ENCODE data around the gene ZSCAN20.
"Not testable (repeated sequence)": the region's sequence is repeated elsewhere in the genome, so short reads cannot be mapped to it uniquely, and the experiment has no call there.

ZSCAN20 gene

DNA sequence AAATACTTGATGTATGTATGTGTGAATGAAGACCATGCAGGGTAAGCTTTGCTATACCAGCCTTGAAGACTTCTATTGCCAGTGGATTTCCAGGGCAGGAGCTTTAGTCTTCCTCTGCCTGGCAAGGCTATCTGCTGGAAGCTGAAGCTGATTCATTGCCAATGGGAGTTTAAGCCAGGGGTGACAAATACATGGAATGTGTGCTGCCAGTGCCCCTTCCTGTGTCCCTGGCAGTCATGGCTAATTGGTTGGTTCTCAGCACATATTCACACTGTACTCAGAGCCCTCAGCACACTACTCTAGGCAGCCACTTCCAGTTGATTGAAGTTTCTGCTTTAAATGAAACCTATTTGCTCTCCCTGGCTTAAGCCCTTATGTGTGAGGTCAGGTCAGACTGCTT, 1.5 kb downstream of the ZSCAN20 start:
- DNase-seq (ENCODE audit: insufficient read length, low spot score) = no peak
- FAIRE-seq = no peak

GRCh38 chr1:33477451-33477850, 5.0 kb downstream of the ZSCAN20 start:
- no peak for DNase-seq (ENCODE audit: insufficient read length, low spot score)
- FAIRE-seq = no peak

GRCh38 chr1:33482412-33482811, 10.0 kb downstream of the ZSCAN20 start:
- peak; percentile 65 for FAIRE-seq
- no peak for DNase-seq (ENCODE audit: insufficient read length, low spot score)

DNA sequence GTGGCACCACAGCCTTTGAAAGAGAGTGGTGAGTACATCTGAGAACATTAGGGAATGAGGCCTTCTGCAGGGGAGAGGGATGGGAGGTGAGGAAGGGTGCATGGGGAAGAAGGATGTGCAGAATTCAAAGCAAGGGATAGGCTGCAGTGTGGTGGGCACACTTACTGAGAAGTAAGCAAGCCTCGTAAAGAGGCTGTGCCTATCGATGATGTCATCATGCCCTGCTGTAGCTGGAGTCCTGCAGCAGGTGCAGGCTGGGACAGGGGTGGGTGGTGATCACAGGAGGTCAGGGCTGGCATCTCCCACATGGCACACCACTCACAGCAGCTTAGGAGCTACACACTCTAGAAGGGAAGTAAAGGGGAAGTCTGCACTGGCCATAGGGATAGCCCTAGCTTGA, 16.2 kb downstream of the ZSCAN20 start:
- no peak for DNase-seq (ENCODE audit: insufficient read length, low spot score)
- FAIRE-seq = no peak

DNA sequence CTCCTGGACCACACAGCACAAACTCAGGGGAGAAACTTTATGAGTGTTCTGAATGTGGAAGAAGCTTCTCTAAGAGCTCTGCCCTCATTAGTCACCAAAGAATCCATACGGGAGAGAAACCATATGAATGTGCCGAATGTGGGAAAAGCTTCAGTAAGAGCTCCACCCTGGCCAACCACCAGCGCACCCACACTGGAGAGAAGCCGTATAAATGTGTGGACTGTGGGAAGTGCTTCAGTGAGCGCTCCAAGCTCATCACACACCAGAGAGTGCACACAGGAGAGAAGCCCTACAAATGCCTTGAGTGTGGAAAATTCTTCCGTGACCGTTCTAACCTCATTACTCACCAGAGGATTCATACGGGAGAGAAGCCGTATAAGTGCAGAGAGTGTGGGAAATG, 22.5 kb downstream of the ZSCAN20 start:
- DNase-seq (ENCODE audit: insufficient read length, low spot score) (no peak), FAIRE-seq (no peak)

GRCh38 chr1:33497410-33497809, 25.0 kb downstream of the ZSCAN20 start:
- FAIRE-seq = no peak

DNA sequence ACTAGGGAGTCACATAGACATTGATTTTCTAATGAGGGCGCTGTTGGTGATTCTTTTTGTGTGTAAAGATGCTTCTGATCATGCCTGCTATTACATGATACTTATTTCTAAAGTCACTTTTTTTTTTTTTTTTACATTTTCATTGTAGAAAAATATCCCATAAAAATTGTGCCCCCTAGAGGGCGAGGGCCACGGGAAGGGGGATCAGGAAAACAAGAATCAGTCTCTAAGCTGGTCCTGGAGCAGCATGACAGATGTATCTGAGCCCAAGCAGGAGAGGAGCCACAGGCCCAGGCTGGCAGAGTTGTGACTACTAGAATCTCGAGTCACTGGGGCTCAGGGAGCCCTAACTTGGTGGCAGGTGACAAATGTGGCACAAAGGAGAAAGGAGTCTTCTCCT, 28.1 kb downstream of the ZSCAN20 start:
- DNase-seq (ENCODE audit: insufficient read length, low spot score) = no peak

More at GRCh38 chr1:33497410-33497809, 25.0 kb downstream of the ZSCAN20 start:
- DNase-seq (ENCODE audit: insufficient read length, low spot score) = no peak

DNA sequence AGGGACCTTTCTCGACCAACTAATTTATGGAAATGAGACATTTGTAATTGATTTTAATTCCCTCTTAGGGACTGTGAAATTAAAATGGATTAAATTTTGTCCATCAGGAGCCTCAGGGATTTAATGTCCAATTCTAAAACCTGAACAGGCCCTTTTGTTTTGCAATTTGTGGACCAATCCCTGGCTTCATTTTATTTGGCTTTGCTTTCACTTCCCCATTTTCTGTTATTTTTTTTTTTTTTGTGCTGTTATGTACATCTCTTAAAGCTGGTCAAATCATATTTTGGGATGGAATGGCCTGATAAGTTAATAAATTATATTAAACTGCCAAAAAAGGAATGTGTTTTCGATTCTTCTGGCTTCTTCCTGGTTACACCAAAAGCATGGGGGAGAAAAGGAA, 28.9 kb downstream of the ZSCAN20 start:
- FAIRE-seq (no peak), DNase-seq (ENCODE audit: insufficient read length, low spot score) (no peak)

More for the DNA sequence above, 28.1 kb downstream of the ZSCAN20 start:
- no peak for FAIRE-seq

GRCh38 chr1:33501774-33502173, 29.3 kb downstream of the ZSCAN20 start:
- DNase-seq (ENCODE audit: insufficient read length, low spot score) = no peak

GRCh38 chr1:33502726-33503125, 30.3 kb downstream of the ZSCAN20 start:
- DNase-seq (ENCODE audit: insufficient read length, low spot score) = no peak
- no peak for FAIRE-seq

More at GRCh38 chr1:33501774-33502173, 29.3 kb downstream of the ZSCAN20 start:
- FAIRE-seq = no peak

- FAIRE-seq = no peak
- no peak for DNase-seq (ENCODE audit: insufficient read length, low spot score)
Observed at GRCh38 chr1:33503506-33503905, 31.1 kb downstream of the ZSCAN20 start.

DNA sequence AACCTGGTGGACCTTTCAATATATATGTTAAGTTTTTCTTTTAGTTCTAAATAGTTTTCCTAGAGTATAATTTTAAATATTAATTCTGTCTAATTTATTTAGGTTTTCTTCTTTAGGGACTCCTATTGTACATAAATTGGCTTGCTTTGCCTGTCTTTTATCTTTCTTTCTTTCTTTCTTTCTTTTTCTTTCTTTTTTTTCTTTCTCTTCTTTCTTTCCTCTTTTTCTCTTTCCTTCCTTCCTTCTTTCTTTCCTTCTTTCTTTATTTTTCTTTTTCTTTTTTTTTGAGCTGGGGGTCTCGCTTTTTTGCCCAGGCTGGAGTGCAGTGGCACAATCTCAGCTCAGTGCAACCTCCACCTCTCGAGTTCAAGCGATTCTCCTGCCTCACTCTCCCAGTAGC, 35.2 kb downstream of the ZSCAN20 start:
- FAIRE-seq = no peak

DNA sequence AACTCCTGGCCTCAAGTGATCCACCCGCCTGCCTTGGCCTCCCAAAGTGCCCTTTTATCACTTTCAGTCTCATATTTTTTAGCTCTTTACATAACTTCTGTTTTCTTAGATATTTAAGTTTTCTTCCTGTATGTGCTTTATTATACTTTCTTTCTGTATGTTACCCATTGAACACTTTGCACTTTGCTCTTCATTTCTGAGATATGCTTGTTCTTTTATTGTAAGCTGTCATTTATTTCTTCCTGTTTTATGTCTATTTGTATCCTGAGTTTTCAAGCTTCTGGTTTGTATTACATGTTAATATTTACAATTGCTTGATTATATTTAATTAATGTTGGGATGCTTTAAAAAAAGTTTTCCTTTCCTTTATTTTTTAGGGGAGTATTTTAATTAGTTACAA, 35.7 kb downstream of the ZSCAN20 start:
- FAIRE-seq (no peak), DNase-seq (ENCODE audit: insufficient read length, low spot score) (no peak)

More for the DNA sequence above, 35.2 kb downstream of the ZSCAN20 start:
- no peak for DNase-seq (ENCODE audit: insufficient read length, low spot score)

- not testable (repeated sequence) for FAIRE-seq; DNase-seq (ENCODE audit: insufficient read length, low spot score)
Observed at GRCh38 chr1:33509276-33509675, 36.8 kb downstream of the ZSCAN20 start.

DNA sequence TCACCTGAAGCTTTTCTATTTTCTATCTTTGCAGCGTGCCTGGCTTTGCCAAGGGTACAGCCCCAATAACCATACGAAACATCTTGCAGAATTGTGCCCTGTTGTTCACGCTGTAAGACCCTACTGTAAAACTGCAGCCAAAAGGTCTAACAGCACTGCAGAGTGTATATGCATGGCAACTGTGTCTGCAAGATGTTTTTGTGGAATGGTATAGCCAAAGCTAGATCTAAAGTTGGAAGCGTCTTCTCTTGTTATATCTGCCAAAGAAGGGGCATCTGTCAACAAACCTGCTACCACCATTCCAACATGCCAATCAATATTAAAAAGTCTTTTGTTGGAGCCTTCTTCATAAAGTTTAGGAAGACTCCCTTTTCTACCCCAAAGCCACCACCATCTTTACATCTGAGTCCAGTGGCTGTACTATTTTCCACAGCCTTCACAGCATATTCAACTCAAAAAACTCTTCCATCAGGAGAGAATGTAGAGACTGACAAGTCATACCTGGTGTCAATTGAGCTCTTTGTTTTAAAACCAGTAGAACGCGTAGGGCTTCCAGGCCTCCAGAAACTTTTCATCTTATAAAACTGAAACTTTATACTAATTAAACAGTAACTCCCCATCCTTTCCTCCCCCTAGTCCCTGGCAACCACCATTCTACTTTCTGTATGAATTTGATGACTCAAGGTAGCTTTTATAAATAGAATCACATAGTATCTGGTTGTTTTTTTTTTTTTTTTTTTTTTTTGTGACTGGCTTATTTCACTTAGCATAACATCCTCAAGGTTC, 40.0 kb downstream of the ZSCAN20 start:
- DNase-seq (ENCODE audit: insufficient read length, low spot score) (no peak), FAIRE-seq (no peak)

GRCh38 chr1:33515112-33515511, 42.7 kb downstream of the ZSCAN20 start:
- DNase-seq (ENCODE audit: insufficient read length, low spot score) (no peak), FAIRE-seq (no peak)

- DNase-seq (ENCODE audit: insufficient read length, low spot score) (no peak), FAIRE-seq (no peak)
Observed at GRCh38 chr1:33515607-33516006, 43.2 kb downstream of the ZSCAN20 start.

DNA sequence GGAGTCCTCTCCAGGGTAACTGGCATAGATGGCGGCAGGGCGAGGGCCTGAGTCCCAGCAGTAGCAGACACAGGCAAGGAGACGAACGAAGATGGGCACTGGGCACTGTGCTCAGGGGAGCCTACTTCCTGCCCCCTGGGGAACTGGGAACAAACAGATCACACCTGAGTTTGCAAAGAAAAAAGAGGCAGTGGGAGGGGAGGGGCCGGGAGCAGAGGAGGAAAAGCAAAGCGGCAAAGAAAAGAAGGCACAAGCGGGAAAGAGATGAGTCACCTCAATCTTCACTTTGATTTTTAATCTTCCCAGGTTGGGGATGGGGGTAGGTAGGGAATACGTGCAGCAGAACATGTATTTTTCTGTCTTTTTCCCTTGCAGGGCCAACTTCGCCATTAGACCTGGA, 44.0 kb downstream of the ZSCAN20 start:
- no peak for DNase-seq (ENCODE audit: insufficient read length, low spot score)
- no peak for FAIRE-seq

- no peak for DNase-seq (ENCODE audit: insufficient read length, low spot score)
- no peak for FAIRE-seq
Observed at GRCh38 chr1:33516891-33517567, 44.6 kb downstream of the ZSCAN20 start.

GRCh38 chr1:33517596-33518250, 45.3 kb downstream of the ZSCAN20 start:
- FAIRE-seq (no peak), DNase-seq (ENCODE audit: insufficient read length, low spot score) (no peak)

DNA sequence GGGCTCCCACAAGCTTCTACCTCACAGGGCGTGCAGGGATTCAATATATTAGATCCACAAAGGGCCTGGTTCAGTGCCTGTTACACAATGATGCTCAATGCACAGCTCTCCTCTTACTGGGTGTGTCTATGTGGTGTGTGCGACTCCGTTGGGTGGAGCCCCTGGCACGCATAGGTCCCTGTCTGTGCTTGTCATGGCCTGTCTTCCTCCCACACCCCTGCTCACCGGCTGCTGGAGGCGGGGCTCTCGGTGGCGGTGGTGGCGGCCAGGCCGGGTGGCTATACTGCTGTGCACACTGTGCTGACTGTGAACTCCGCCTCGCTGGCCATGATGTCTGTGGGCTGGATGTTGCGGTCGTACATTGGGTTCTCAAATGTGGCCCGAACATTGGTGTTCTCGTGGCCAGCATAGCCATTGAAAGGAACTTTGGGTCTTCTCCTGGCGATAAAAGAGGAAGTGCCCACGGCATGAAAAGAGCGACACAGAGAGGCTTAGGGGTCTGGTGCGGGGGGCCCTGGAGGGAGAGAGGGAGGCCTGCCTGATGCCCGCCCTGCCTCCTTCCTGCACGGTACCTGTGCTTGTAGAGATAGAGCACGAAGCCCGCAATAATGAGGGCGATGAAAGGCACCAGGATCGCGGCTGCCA, 46.9 kb downstream of the ZSCAN20 start:
- FAIRE-seq (no peak), DNase-seq (ENCODE audit: insufficient read length, low spot score) (no peak)

All from GM19239 (cell line).